GM18498 (cell line): ENCODE results near the gene CHST5.
"Not testable (repeated sequence)": the region's sequence is repeated elsewhere in the genome, so short reads cannot be mapped to it uniquely, and the experiment has no call there.

ENCODE experiments used
- ATAC-seq: cut with Tn5 transposase; IDR thresholded peaks from one replicate; pipeline ENCODE4 v1.9.1; 2021; ENCODE audit warnings: mild to moderate bottlenecking, moderate library complexity; ENCODE audit not compliant: unreplicated experiment

The CHST5 gene

DNA sequence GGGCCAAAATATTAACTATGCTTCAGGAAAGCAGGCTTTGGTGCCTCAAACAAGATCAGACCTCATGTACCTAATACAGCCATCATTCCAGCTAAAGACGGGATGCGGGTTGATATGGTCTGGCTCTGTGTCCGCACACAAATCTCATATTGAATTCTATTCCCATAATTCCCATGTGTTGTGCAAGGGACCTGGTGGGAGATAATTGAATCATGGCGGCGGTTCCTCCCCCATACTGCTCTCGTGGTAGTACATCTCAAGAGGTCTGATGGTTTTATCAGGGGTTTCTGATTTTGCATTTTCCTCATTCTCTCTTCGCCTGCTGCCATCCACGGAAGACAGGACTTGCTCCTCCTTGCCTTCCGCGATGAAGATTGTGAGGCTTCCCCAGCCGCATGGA is 21.6 kb downstream of the CHST5 start:
- ATAC-seq = no peak

- no peak for ATAC-seq
These were observed 29.3 kb downstream of the CHST5 start for GRCh38 chr16:75506574-75506973.

DNA sequence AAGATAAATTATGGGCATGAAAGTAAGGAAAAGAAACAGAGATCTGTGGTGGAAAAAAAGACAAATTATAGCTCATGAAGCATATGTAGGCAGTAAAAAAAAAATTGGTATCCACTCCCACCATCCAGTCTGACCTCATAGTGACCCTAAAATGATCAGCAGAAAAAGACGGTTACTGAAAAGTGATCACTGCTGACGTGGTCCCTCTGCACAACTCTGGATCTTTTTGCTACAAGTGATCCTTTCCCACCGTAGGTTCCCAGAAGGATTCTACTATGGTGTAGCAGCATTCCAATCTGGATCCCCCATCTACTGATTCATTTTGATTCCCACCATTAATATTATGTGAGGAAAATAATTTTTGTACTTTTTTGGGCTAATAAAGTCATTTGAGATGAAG is 29.8 kb downstream of the CHST5 start:
- no peak for ATAC-seq

DNA sequence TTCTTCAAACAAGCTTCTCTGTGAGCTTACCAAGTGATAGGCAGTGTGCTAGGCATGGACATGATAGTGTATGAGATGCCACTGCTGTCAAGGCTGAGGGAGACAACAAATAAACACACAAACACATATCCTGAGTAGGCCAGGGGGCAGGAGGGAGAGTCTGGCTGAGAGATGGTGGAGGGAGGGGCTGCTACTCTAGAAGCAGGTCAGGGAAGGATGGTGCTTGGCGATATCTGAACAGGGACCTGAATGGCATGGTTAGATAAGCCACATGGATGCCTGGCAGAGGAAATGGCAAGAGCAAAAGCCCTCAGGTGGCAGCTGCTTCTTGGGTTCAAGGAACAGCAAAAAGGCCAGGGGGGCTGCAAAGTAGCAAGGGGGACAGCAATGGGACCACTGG is 32.1 kb downstream of the CHST5 start:
- ATAC-seq = no peak

- ATAC-seq = no peak
These were observed 32.8 kb downstream of the CHST5 start for GRCh38 chr16:75502916-75503605.

DNA sequence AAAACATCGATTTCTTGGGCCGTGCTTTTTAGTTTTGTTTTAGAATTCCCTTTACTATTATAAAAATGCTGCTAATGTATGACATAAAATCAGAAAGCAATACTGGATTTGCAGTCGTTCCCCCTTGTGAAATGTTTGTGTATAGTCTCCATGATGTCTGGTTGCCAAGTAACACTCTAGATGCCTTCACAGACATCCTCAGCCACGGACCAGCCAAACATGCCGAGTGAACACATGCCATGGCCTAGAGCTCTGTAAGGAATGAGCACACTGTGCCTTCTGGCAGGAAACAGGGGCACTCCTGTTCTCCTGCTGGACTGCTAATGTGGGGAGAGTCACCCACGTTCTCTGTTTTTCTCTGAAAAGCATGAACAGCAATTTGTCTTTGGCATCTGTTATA is 34.1 kb downstream of the CHST5 start:
- not testable (repeated sequence) for ATAC-seq

GRCh38 chr16:75501359-75501758 is 34.5 kb downstream of the CHST5 start:
- ATAC-seq = no peak

- not testable (repeated sequence) for ATAC-seq
These were observed 37.1 kb downstream of the CHST5 start for GRCh38 chr16:75498605-75499322.

- no peak for ATAC-seq
These were observed 38.4 kb downstream of the CHST5 start for GRCh38 chr16:75497558-75497957.

- peak; percentile 68 for ATAC-seq
These were observed 40.7 kb downstream of the CHST5 start, which contains the start of gene CHST6 for GRCh38 chr16:75495076-75495674. TSS of gene CHST6 (minus strand) at chr16:75495441. CDS start at chr16:75479828, 15,613 bp downstream.

DNA sequence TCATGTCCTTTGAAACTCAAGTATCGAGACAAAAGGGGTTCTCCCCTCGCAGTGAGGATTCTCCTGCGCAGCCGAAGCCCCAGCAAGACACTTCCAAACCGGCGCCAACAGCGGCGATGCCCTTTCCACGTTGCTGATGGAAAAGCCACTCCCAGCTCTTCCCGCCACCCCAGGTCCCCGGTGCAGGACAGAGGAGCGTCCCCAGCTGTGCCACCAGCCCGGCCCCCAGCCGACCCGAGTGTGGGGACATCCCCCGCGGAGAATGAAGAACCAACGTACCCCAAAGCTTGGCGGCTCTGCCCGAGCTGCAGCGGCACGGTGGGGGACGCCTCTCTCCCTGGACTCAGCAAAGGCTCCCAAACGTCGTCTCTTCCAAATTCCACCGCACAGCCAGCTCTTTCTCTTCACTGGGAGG is 41.2 kb downstream of the CHST5 start:
- no peak for ATAC-seq

DNA sequence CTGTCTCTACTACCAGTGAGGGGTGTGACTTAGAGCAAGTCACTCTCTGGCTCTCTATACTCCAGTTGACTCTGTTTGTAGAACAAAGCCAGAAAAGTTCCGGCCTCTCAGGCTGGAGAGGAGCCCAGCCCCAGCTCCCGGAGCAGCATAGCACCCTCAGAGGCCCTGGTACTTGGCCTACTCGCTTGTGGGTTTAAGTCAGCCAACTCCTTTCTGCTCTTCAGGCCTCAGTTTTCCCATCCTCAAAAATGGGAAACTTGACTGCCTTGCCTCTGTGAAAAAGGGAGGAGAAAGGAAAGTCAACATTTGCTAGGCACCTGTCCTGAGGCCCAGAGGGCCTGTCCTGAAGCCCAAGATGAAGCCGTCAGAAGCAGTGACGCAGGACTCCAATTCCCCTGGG is 41.7 kb downstream of the CHST5 start:
- no peak for ATAC-seq

DNA sequence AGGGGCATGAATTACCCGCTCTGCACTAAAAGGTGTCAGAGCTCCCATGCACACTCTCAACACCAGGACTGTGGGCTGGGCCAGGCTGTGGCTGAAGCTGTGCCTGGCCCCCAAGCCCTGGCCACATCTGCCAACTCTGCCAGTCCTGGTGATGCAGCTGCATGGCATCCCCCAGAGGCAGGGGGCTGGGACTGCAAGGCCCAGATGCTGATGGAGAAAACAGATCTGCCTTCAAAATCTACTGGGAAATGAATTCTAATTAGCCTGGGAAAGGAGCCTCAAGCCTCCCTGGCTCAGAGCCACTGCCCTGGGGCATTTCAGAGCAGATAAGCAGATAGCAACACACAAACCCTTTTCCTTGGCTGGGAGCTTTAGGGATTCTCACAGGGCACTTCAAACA is 44.0 kb downstream of the CHST5 start:
- ATAC-seq = peak; percentile 39

- no peak for ATAC-seq
These were observed 47.6 kb downstream of the CHST5 start for GRCh38 chr16:75488322-75488721.

DNA sequence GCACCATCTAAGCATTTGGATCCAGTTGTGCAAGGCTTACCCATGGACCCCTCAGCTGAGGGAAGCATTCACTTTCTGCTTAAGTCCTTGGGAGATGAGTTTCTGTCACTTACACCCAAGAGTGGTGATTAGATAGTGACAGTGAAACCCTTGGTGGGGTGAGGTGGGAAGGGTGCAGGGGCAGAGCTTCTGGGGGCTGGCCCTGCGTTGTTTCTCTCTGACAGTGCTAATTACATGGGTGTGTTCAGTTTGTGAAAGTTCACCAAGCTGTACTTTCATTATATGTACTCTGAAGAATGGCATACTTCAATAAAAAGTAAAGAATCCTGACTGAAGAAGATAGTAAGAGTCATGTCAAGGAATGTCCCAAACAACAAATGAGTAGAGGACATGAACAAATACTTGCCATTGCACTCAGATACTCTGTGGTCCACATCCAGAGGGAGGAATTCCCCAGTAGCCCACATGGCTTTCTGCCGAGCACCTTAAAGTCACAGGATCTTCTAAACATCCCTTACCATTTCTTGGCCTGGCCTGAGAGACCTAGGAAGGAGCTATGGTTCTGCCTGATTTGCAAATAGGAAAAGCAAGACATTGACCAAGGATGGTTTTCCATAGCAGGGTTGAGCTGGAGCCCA is 49.1 kb downstream of the CHST5 start:
- peak; percentile 73 for ATAC-seq

GRCh38 chr16:75486014-75486675 is 49.8 kb downstream of the CHST5 start:
- peak; percentile 18 for ATAC-seq

DNA sequence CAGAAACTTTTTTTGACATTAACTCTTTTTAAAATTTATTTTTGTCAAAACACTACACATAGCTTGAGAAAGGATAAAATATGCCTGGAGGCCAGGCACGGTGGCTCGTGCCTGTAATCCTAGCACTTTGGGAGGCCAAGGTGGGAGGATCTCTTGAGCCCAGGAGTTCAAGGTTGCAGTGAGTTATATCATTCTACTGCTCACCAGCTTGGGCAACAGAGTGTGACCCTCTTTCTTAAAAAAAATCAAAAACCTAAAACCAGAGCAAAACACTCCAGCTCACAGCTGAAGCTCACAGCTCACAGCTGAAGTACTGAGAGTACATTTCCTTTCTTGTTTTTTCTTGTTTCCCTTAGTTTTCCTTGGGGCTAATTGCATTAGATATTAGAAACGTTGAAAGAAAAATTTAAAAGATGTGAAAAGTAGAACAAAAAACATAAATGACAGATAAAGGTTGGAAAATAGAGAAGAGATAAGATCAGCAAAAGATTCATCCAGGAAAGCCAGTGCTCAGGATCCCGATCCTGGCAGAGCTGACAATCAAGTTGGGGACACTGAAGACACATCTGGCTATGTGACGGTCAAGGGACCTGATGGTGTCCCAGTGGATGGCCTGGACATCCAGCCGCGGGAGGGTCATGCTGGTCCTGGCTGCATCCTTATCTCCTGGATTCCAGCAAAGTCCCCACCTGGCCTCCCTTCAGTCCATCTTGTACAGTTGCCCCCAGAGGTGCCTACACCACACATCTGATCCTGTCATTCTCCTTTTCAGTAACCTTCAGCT is 50.5 kb downstream of the CHST5 start:
- peak; percentile 52 for ATAC-seq

GRCh38 chr16:75483222-75483621 is 52.7 kb downstream of the CHST5 start:
- ATAC-seq = no peak

- ATAC-seq = no peak
These were observed 53.3 kb downstream of the CHST5 start for GRCh38 chr16:75482434-75483205.
